GM12891 (cell line): ENCODE measurements around the gene GPR17.

ENCODE experiments used
- POLR2A ChIP-seq: IDR thresholded peaks from 2 replicates; pipeline ENCODE4 v1.6.1; 2011; ENCODE audit warnings: low read depth, low read length, control low read depth
- POLR2AphosphoS5 ChIP-seq: IDR thresholded peaks from 2 replicates; pipeline ENCODE4 v1.6.1; 2011; ENCODE audit warnings: low read depth, low read length, control low read depth

- TF ChIP-seq POLR2A: no peak
- no peak for TF ChIP-seq POLR2AphosphoS5
Observed at GRCh38 chr2:127681288-127681804, 35.4 kb downstream of the GPR17 start.
